ENCODE results near the gene PPP2R2C. TPM values are rescaled to one million over a fixed set of nuclear protein-coding genes. Genes with fewer than 3 reads are reported as not detected.

Gene PPP2R2C
- total RNA-seq, 1 donor, result under 0.01 TPM

GRCh38 chr4:6387946-6388345 is 84.5 kb downstream of the PPP2R2C start:
- TF ChIP-seq CTCF (IDR thresholded peaks at IDR 0.05; ENCODE audit: extremely low read depth, low read depth, low read length), result no peak
- Histone ChIP-seq H4K20me1 (ENCODE audit: insufficient read depth, low read length) (no peaks in the 10 kb centered on the region), H3K79me2 (ENCODE audit: insufficient read depth, low read length) (no peaks in the 10 kb centered on the region), H3K9me3 (ENCODE audit: low read depth, low read length) (no peaks in the 10 kb centered on the region), H3K27ac (ENCODE audit: low read depth, low read length) (no peak overlapping the region), H3K4me2 (ENCODE audit: insufficient read depth, low read length) (no peak overlapping the region), H2AFZ (ENCODE audit: low read length) (no peak overlapping the region), H3K36me3 (ENCODE audit: insufficient read depth, low read length) (no peaks in the 10 kb centered on the region), H3K27me3 (ENCODE audit: insufficient read depth, low read length) (peaks cover 3% of the 10 kb centered on the region), H3K4me1 (ENCODE audit: insufficient read depth, low read length) (no peaks in the 10 kb centered on the region), H3K4me3 (ENCODE audit: insufficient read depth, low read length) (no peak overlapping the region)
- DNase-seq (ENCODE audit: insufficient read length, low spot score, missing footprints), result no peak

GRCh38 chr4:6386091-6386490 is 86.3 kb downstream of the PPP2R2C start:
- H4K20me1 ChIP-seq (ENCODE audit: insufficient read depth, low read length), result no peaks in the 10 kb centered on the region
- H3K79me2 ChIP-seq (ENCODE audit: insufficient read depth, low read length), result no peaks in the 10 kb centered on the region
- no peak for TF ChIP-seq CTCF (IDR thresholded peaks at IDR 0.05; ENCODE audit: extremely low read depth, low read depth, low read length)
- no peak overlapping the region for H3K27ac ChIP-seq (ENCODE audit: low read depth, low read length)
- no peaks in the 10 kb centered on the region for H3K9me3 ChIP-seq (ENCODE audit: low read depth, low read length)
- no peak overlapping the region for H2AFZ ChIP-seq (ENCODE audit: low read length)
- no peaks in the 10 kb centered on the region for H3K36me3 ChIP-seq (ENCODE audit: insufficient read depth, low read length)
- no peak overlapping the region for H3K4me2 ChIP-seq (ENCODE audit: insufficient read depth, low read length)
- H3K4me3 ChIP-seq (ENCODE audit: insufficient read depth, low read length), result no peak overlapping the region
- H3K27me3 ChIP-seq (ENCODE audit: insufficient read depth, low read length), result peaks cover 3% of the 10 kb centered on the region
- DNase-seq (ENCODE audit: insufficient read length, low spot score, missing footprints), result peak; percentile 42
- H3K4me1 ChIP-seq (ENCODE audit: insufficient read depth, low read length), result no peaks in the 10 kb centered on the region

GRCh38 chr4:6385288-6385687 is 87.1 kb downstream of the PPP2R2C start:
- Histone ChIP-seq H4K20me1 (ENCODE audit: insufficient read depth, low read length) (no peaks in the 10 kb centered on the region), H3K27me3 (ENCODE audit: insufficient read depth, low read length) (peaks cover 3% of the 10 kb centered on the region), H3K4me1 (ENCODE audit: insufficient read depth, low read length) (no peaks in the 10 kb centered on the region), H3K4me2 (ENCODE audit: insufficient read depth, low read length) (no peak overlapping the region), H3K9me3 (ENCODE audit: low read depth, low read length) (no peaks in the 10 kb centered on the region), H2AFZ (ENCODE audit: low read length) (no peak overlapping the region), H3K79me2 (ENCODE audit: insufficient read depth, low read length) (no peaks in the 10 kb centered on the region), H3K27ac (ENCODE audit: low read depth, low read length) (no peak overlapping the region), H3K36me3 (ENCODE audit: insufficient read depth, low read length) (no peaks in the 10 kb centered on the region), H3K4me3 (ENCODE audit: insufficient read depth, low read length) (no peak overlapping the region)
- TF ChIP-seq CTCF (IDR thresholded peaks at IDR 0.05; ENCODE audit: extremely low read depth, low read depth, low read length), result no peak
- DNase-seq (ENCODE audit: insufficient read length, low spot score, missing footprints), result no peak

- no peak overlapping the region for H3K4me2 ChIP-seq (ENCODE audit: insufficient read depth, low read length)
- H3K27me3 ChIP-seq (ENCODE audit: insufficient read depth, low read length), result peaks cover 4% of the 10 kb centered on the region
- H3K27ac ChIP-seq (ENCODE audit: low read depth, low read length), result no peak overlapping the region
- H4K20me1 ChIP-seq (ENCODE audit: insufficient read depth, low read length), result no peaks in the 10 kb centered on the region
- TF ChIP-seq CTCF (IDR thresholded peaks at IDR 0.05; ENCODE audit: extremely low read depth, low read depth, low read length), result no peak
- H3K4me3 ChIP-seq (ENCODE audit: insufficient read depth, low read length), result no peak overlapping the region
- H3K9me3 ChIP-seq (ENCODE audit: low read depth, low read length), result no peaks in the 10 kb centered on the region
- DNase-seq (ENCODE audit: insufficient read length, low spot score, missing footprints), result no peak
- H3K4me1 ChIP-seq (ENCODE audit: insufficient read depth, low read length), result no peaks in the 10 kb centered on the region
- no peak overlapping the region for H2AFZ ChIP-seq (ENCODE audit: low read length)
- H3K36me3 ChIP-seq (ENCODE audit: insufficient read depth, low read length), result no peaks in the 10 kb centered on the region
- H3K79me2 ChIP-seq (ENCODE audit: insufficient read depth, low read length), result no peaks in the 10 kb centered on the region
Measured at GRCh38 chr4:6384541-6384940, 87.9 kb downstream of the PPP2R2C start.

All from osteoblast (primary cell).